Stomach (tissue), 9 donors: ENCODE results near the gene COL6A3. TPM values are rescaled to one million over a fixed set of nuclear protein-coding genes. Genes with fewer than 3 reads are reported as not detected.

Source experiments
- DNase-seq, 2 donors: peaks; one replicate each; pipeline versions ENCODE4 v3.0.0 to v3.0.0-alpha.2; 2013 to 2019
- H3K27ac ChIP-seq, 5 donors: fragments of 200-600 bp in 4 of 5; sonication (generic) in 4 of 5; one replicate each; pipeline ENCODE4 v1.5.1; 2013 to 2019; ENCODE audit warnings: mild to moderate bottlenecking in 1 of 5, moderate library complexity in 1 of 5
- H3K27me3 ChIP-seq, 3 donors: fragments of 200-600 bp; sonication (generic); one replicate each; pipeline ENCODE4 v1.5.1; 2017 to 2019; ENCODE audit warnings: mixed run types in 1 of 3
- H3K36me3 ChIP-seq, 4 donors: fragments of 200-600 bp; sonication (generic); 1 replicate in 3 of 4; 2 replicates in 1 of 4; pipeline ENCODE4 v1.5.1; 2016 to 2019
- H3K4me1 ChIP-seq, 4 donors: fragments of 200-600 bp; sonication (generic); one replicate each; pipeline ENCODE4 v1.5.1; 2016 to 2019
- H3K4me3 ChIP-seq, 4 donors: fragments of 200-600 bp; sonication (generic) in 3 of 4; one replicate each; pipeline ENCODE4 v1.5.1; 2016 to 2019; ENCODE audit warnings: mild to moderate bottlenecking in 1 of 4
- H3K9me3 ChIP-seq, 4 donors: fragments of 200-600 bp; sonication (generic); one replicate each; pipeline ENCODE4 v1.5.1; 2016 to 2019
- EP300 ChIP-seq: sonication (generic); formaldehyde crosslinking; IDR thresholded peaks from one replicate; pipeline ENCODE4 v1.6.1; 2017; ENCODE audit warnings: antibody characterized with exemption
- POLR2A ChIP-seq, 4 donors: fragments of 450-650 bp; IDR thresholded peaks; one replicate each; pipeline ENCODE4 v1.6.1; 2016; ENCODE audit warnings: antibody characterized with exemption in 4 of 4, control low read depth in 2 of 4, mild to moderate bottlenecking in 1 of 4, moderate library complexity in 1 of 4
- POLR2AphosphoS5 ChIP-seq, 3 donors: sonication (generic); formaldehyde crosslinking; IDR thresholded peaks; one replicate each; pipeline ENCODE4 v1.6.1; 2016; ENCODE audit warnings: antibody characterized with exemption in 3 of 3
- WGBS, 5 donors: extraction: QIAGEN DNeasy Blood & Tissue Kit in 3 of 5; methylation state at CpG; one replicate each; pipeline versions ENCODE4 v1.1.5 to v1.1.7; 2013 to 2018; 5-methylcytosine and 5-hydroxymethylcytosine counted together
- intact Hi-C: fragments of 100-400 bp; cut with DNase I; formaldehyde crosslinking; loops from one replicate; pipeline ENCODE4 v1.15.1; 2023; ENCODE audit warnings: low total_unique reads
- polyA plus RNA-seq, 3 donors: library from polyadenylated mRNA; stranded (reverse); fragments of 200-250 nt; gene quantifications; one replicate each; pipeline ENCODE4 v1.2.3, GENCODE V29; 2013
- total RNA-seq, 5 donors: library from RNA; depleted of rRNA; stranded (reverse); fragments of >200 nt; gene quantifications; one replicate each; pipeline versions ENCODE4 v1.1.0 to v1.2.3, GENCODE V29; 2014 to 2016
- TF ChIP-seq, protein P1 (sequence below), 7 experiments: fragments of 450-650 bp in 4 of 7; fragments of 200-600 bp in 3 of 7; sonication (generic) in 3 of 7; IDR thresholded peaks; one replicate each; pipeline ENCODE4 v1.5.1; 2016 to 2019; ENCODE audit warnings: antibody characterized with exemption in 7 of 7, control low read depth in 2 of 7, mild to moderate bottlenecking in 1 of 7
- donor health status: healthy with polysubstance abuse.
- donor health status: Bipolar disorder and iron deficiency.
- donor health status: healthy.

The COL6A3 gene
- total and polyA plus RNA-seq, 8 donors: 9.3 to 411 (median 105) TPM

DNA sequence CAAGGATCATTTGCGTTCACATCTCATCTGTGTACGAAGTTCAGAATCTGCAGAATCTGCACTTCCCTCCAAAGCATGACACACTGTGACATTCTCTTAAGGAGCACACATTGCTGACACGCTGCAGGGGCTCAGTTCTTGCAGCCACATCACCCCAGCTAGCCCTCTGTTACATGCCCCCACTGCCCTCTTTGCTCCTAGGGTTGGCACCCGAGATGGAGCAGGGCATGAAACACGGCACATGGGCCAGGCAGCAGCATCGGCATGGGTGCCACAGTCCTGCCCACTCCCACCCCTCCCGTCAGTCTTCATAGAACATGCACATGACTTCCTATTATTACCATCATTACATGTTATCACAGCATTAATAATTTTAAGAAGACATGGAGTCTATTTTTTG, 76.4 kb downstream of the COL6A3 start:
- peak overlapping the region in 1 of 5 donors; percentile 1 for H3K27ac ChIP-seq
- DNase-seq: no peak
- WGBS, 5 donors: 86 to 90% (median 89%) methylated on average over 7 of the region's 7 CpGs
- intact Hi-C loops: no loop called here
- no peaks in the 10 kb centered on the region for H3K9me3 ChIP-seq
- peaks cover 0 to 25% (median 3%) of the 10 kb centered on the region in 4 donors for H3K4me1 ChIP-seq
- no peak for TF ChIP-seq EP300
- no peak overlapping the region for H3K4me3 ChIP-seq
- no peaks in the 10 kb centered on the region for H3K27me3 ChIP-seq
- peaks cover 7 to 78% (median 56%) of the 10 kb centered on the region in 4 donors for H3K36me3 ChIP-seq

DNA sequence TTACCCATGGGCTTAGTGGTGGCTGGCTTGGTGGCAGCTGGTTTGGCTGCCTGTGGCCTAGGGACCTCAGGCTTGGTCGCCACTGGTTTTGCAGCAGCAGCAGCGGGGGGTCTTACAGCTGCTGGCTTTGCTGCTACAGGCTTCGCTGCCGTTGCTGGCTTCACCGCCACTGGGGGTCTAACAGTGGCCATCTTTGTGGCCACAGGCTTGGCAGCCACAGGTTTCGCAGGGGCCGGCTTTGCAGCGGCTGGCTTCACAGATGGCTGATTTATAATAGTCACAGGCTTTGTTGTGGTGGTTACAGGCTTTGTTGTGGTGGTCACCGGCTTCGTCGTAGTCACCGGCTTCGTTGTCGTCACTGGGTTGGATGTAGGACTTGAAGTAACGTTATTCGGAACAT, 77.8 kb downstream of the COL6A3 start:
- H3K36me3 ChIP-seq: peaks cover 7 to 76% (median 55%) of the 10 kb centered on the region in 4 donors
- H3K27ac ChIP-seq: peak overlapping the region in 1 of 5 donors; percentile 30
- intact Hi-C loops: no loop called here
- no peak for DNase-seq
- peaks cover 0 to 17% (median 3%) of the 10 kb centered on the region in 4 donors for H3K4me1 ChIP-seq
- no peaks in the 10 kb centered on the region for H3K9me3 ChIP-seq
- WGBS, 5 donors: 80 to 86% (median 82%) methylated on average over 15 to 16 of the region's 16 CpGs
- TF ChIP-seq POLR2A (IDR thresholded peaks at IDR 0.05) (no peak), EP300 (no peak), POLR2AphosphoS5 (IDR thresholded peaks at IDR 0.05) (no peak)
- TF ChIP-seq, protein P1, sequence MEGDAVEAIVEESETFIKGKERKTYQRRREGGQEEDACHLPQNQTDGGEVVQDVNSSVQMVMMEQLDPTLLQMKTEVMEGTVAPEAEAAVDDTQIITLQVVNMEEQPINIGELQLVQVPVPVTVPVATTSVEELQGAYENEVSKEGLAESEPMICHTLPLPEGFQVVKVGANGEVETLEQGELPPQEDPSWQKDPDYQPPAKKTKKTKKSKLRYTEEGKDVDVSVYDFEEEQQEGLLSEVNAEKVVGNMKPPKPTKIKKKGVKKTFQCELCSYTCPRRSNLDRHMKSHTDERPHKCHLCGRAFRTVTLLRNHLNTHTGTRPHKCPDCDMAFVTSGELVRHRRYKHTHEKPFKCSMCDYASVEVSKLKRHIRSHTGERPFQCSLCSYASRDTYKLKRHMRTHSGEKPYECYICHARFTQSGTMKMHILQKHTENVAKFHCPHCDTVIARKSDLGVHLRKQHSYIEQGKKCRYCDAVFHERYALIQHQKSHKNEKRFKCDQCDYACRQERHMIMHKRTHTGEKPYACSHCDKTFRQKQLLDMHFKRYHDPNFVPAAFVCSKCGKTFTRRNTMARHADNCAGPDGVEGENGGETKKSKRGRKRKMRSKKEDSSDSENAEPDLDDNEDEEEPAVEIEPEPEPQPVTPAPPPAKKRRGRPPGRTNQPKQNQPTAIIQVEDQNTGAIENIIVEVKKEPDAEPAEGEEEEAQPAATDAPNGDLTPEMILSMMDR (IDR thresholded peaks at IDR 0.05): no peak
- no peaks in the 10 kb centered on the region for H3K27me3 ChIP-seq
- H3K4me3 ChIP-seq: no peak overlapping the region

- Histone ChIP-seq H3K27ac (peak overlapping the region in 3 of 5 donors; percentile 2 to 61 (median 23)), H3K4me1 (peaks cover 0 to 21% (median 3%) of the 10 kb centered on the region in 4 donors), H3K9me3 (no peaks in the 10 kb centered on the region), H3K36me3 (peaks cover 0 to 56% (median 39%) of the 10 kb centered on the region in 4 donors), H3K27me3 (no peaks in the 10 kb centered on the region), H3K4me3 (no peak overlapping the region)
- intact Hi-C loops: no loop called here
- no peak for TF ChIP-seq EP300
- no peak for TF ChIP-seq POLR2AphosphoS5 (IDR thresholded peaks at IDR 0.05)
- no peak for TF ChIP-seq POLR2A (IDR thresholded peaks at IDR 0.05)
- 84 to 100% (median 93%) methylated on average over 1 of the region's 1 CpG for WGBS, 5 donors
- DNase-seq: no peak
These were observed 80.2 kb downstream of the COL6A3 start for GRCh38 chr2:237333748-237334147.

- Histone ChIP-seq H3K27ac (peak overlapping the region in 3 of 5 donors; percentile 15 to 91 (median 39)), H3K4me1 (peaks cover 0 to 42% (median 15%) of the 10 kb centered on the region in 4 donors), H3K27me3 (no peaks in the 10 kb centered on the region), H3K4me3 (no peak overlapping the region), H3K36me3 (peaks cover 0 to 30% (median 21%) of the 10 kb centered on the region in 4 donors), H3K9me3 (no peaks in the 10 kb centered on the region)
- 57 to 78% (median 64%) methylated on average over 4 of the region's 4 CpGs for WGBS, 5 donors
- no peak for TF ChIP-seq EP300
- TF ChIP-seq POLR2A (IDR thresholded peaks at IDR 0.05): no peak
- TF ChIP-seq, protein P1 (IDR thresholded peaks at IDR 0.05): no peak
- TF ChIP-seq POLR2AphosphoS5 (IDR thresholded peaks at IDR 0.05): no peak
- no peak for DNase-seq
- intact Hi-C loops: no loop called here
These were observed 83.4 kb downstream of the COL6A3 start for GRCh38 chr2:237330541-237330940.

DNA sequence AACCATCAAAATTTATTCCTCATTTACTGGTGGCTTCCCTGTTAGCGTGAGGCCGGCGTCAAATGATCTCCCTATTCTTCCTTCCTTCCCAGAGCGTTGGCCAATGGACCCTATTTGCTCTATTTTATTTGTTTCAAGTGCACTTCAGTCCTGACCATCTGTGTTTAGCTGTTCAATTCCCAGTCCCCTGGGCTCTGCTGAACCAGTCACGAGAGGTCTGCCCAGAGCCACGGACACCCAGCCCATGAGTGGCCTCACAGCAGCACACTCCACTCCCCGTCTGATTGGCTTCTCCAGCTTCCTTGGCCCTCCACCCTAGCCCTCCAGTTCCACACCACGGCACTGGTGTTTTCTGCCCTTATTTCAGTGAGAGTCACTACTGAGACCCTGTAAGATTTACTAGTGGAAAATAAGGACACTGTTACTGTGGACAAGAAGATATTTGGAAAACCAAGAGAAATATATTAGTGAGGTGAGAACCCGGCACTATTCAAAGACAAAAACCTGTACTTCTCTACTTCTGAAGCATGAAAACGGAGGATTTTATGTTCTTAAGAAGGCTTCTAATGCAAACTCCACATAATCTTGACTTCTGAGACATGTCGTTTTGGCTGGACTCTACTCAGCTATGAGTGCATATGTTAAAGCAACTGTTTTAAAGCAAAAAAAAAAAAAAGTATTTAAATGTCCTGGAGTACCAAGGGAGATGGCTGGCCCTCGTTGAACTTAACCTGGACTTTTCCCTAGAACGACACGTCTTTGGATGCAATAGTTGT, 86.6 kb downstream of the COL6A3 start:
- Histone ChIP-seq H3K4me1 (peaks cover 0 to 62% (median 29%) of the 10 kb centered on the region in 4 donors), H3K36me3 (peaks cover 0 to 5% (median 0%) of the 10 kb centered on the region in 4 donors), H3K27me3 (no peaks in the 10 kb centered on the region), H3K27ac (peak overlapping the region; percentile 24 to 91 (median 74)), H3K4me3 (no peak overlapping the region), H3K9me3 (no peaks in the 10 kb centered on the region)
- no peak for DNase-seq
- intact Hi-C loops: no loop called here
- no peak for TF ChIP-seq POLR2AphosphoS5 (IDR thresholded peaks at IDR 0.05)
- TF ChIP-seq, protein P1 (IDR thresholded peaks at IDR 0.05): no peak
- TF ChIP-seq EP300: no peak
- TF ChIP-seq POLR2A (IDR thresholded peaks at IDR 0.05): no peak
- WGBS, 5 donors: 77 to 80% (median 78%) methylated on average over 14 of the region's 14 CpGs
